ENCODE results near the gene RTN4IP1. TPM values are rescaled to one million over a fixed set of nuclear protein-coding genes. Genes with fewer than 3 reads are reported as not detected.
"Not testable (repeated sequence)": the region's sequence is repeated elsewhere in the genome, so short reads cannot be mapped to it uniquely, and the experiment has no call there.

RTN4IP1 gene
- total RNA-seq, 8 experiments from 2014 or later = 6.6 to 11.4 (median 8.3) TPM

DNA sequence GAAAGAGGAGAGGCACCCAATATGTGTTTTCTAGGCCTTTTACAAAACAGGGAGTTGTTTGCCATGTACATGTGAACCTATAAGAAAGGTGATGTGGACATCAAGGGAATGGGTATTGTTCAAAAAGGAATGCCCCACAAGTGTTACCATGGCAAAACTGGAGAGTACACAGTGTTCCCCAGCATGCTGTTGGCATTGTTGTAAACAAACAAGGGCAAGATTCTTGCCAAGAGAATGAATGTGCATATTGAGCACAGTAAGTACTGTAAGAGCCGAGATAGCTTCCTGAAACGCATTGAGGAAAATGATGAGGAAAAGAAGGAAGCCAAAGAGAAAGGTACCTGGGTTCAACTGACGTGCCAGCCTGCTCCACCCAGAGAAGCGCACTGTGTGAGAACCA lies 13.2 kb upstream of the RTN4IP1 start:
- Histone ChIP-seq H3K27ac (no peak overlapping the region), H3K4me3 (no peak overlapping the region), H3K4me1 (replicated peaks in 1 of 2) (no peaks in the 10 kb centered on the region)
- WGBS, 10 experiments = 93 to 100% (median 100%) methylated on average over 1 to 3 of the region's 4 CpGs; no CpG with 5 or more reads in 3 of the 10 experiments
- in situ Hi-C loops (cut with MboI; ENCODE audit: low pct_unique_long_range_greater_than_20kb in 2 of 9, low sequenced_read_pairs in 9 of 9, unreplicated experiment in 9 of 9) = no loop called here
- ATAC-seq (replicated peaks in 6 of 8) = no peak

DNA sequence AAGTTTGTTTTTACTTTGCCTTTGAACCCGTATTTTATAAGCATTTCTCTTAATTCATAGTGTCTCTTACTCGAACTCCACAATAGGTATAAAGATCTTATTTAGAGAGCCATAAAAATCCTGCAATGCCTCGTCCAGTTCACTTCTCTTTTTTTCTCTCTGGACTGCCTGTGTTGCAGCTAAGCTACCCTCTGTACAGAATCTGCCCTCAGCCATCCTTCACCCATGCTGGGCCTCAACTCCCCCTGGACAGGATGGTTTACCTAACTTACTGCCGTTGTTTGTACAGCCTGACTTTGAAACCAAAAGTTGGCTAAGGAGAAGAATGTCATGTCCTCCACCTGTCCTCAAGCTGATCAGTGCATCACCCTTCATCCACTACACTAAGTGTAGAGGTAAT lies 10.5 kb upstream of the RTN4IP1 start:
- ATAC-seq (replicated peaks in 6 of 8) = no peak
- 70 to 100% (median 87%) methylated on average over 2 to 4 of the region's 4 CpGs for WGBS, 10 experiments
- Histone ChIP-seq H3K27ac (no peak overlapping the region), H3K4me1 (replicated peaks in 1 of 2) (no peaks in the 10 kb centered on the region), H3K4me3 (no peak overlapping the region)
- in situ Hi-C loops (cut with MboI; ENCODE audit: low pct_unique_long_range_greater_than_20kb in 2 of 9, low sequenced_read_pairs in 9 of 9, unreplicated experiment in 9 of 9) = no loop called here

DNA sequence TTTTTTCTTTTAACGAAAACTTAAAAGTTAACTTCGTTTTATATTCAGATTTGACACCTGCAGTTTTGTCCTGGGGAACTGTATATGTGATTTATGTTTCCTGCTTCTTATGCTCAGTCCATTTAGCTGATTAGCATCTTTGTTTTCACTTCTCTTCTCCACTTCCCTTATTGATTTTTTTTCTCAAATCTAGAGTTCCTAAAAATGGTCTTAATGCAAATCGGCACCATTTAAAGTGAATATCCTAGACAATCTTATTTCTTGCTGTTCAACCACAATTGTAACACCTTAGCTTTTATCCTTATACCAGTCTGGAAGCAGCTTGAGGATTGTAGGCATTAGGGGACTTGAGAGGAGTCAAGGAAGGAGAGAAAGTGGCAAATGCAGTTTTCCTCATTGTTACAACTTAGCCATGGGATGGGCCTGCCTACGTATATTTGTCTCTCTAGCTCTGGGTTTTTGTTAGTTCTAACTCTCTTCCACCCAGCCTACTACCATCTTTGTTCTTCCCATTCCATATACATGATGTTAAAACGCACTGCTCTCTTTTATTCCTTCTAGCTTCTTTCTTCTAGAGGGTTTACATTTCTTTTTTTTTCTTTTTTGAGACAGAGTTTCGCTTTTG lies 8.5 kb upstream of the RTN4IP1 start:
- in situ Hi-C loops (cut with MboI; ENCODE audit: low pct_unique_long_range_greater_than_20kb in 2 of 9, low sequenced_read_pairs in 9 of 9, unreplicated experiment in 9 of 9) = no loop called here
- Histone ChIP-seq H3K4me3 (no peak overlapping the region), H3K27ac (no peak overlapping the region), H3K4me1 (replicated peaks in 1 of 2) (no peaks in the 10 kb centered on the region)
- no peak for ATAC-seq (replicated peaks in 6 of 8)
- WGBS, 10 experiments = 20 to 100% (median 80%) methylated on average over 1 to 6 of the region's 6 CpGs

DNA sequence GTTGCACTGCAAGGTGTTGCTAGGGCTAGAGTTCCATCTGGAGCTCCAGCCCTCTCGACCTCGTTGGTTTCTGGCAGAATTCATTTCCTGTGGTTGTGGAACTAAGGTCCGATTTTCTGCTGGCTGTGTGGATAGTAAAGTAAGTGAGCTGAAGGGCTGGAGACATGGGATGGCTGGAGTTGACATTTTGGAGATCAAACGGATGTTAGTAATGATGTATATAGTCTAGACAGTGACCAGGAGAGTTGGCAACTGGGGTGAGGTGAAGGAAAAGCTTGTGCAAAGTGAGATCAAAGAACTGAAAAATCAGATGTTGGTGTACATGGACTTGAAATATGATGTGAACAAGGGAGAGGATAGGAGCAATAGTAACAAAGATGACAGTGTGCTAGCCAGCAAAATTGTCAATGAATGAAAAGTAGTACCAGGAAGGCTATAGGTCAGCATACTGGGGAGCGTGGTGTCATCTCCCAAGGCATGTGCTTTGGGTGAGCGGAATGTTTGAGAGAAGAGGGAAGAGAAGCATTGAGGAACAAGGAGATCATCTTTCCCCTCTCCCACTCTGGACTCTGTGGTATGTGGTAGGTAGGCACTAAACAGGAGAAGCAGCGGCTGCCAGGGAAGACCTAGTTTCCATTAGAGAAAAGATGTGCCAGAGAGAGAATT lies 7.9 kb upstream of the RTN4IP1 start:
- WGBS, 10 experiments = 34 to 100% (median 81%) methylated on average over 1 to 7 of the region's 7 CpGs

DNA sequence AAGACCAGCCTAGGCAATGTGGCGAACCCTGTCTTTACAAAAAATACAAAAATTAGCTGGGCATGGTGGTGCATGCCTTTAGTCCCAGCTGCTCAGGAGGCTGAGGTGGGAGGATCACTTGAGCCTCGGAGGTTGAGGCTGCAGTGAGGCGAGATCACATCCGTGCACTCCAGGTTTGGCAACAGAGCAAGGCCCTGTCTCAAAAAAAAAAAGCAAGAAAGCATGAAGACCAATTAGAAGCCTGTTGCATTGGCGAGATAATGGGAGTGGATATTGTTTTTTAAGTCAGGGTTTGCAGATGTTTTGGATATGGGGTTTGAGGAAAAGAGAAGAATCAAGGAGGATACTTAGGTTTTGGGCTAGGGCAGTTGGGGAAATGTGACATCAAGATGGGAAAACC lies 5.3 kb upstream of the RTN4IP1 start:
- 71 to 100% (median 91%) methylated on average over 1 to 5 of the region's 5 CpGs; no CpG with 5 or more reads in 2 of the 10 experiments for WGBS, 10 experiments
- peaks cover 3% of the 10 kb centered on the region in 2 donors for H3K4me1 ChIP-seq (replicated peaks in 1 of 2)
- in situ Hi-C loops (cut with MboI; ENCODE audit: low pct_unique_long_range_greater_than_20kb in 2 of 9, low sequenced_read_pairs in 9 of 9, unreplicated experiment in 9 of 9) = no loop called here
- H3K27ac ChIP-seq = no peak overlapping the region
- no peak overlapping the region for H3K4me3 ChIP-seq
- ATAC-seq (replicated peaks in 6 of 8) = no peak

More for the DNA sequence above, 7.9 kb upstream of the RTN4IP1 start:
- H3K4me3 ChIP-seq = no peak overlapping the region
- H3K4me1 ChIP-seq (replicated peaks in 1 of 2) = no peaks in the 10 kb centered on the region
- H3K27ac ChIP-seq = no peak overlapping the region
- ATAC-seq (replicated peaks in 6 of 8) = no peak
- in situ Hi-C loops (cut with MboI; ENCODE audit: low pct_unique_long_range_greater_than_20kb in 2 of 9, low sequenced_read_pairs in 9 of 9, unreplicated experiment in 9 of 9) = no loop called here

DNA sequence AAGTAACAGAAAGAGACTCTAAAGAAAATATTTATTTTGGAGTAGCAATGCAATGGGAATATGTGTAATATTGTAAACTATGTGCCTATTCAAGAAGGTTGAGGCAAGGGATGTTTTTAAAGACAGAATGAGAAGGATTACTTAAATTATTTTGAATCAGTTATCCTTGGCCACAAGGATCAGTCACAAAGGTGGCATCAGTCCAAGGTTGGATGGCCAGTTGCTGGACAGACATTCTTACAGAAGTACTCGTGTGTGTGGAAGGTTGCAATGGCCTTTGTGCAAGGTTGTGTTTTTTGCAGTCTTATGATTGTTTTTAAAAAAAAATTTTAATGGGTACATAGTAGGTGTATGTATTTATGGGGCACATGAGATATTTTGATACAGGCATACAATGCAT lies 2.0 kb upstream of the RTN4IP1 start:
- Histone ChIP-seq H3K4me3 (no peak overlapping the region), H3K4me1 (replicated peaks in 1 of 2) (peaks cover 7 to 9% of the 10 kb centered on the region in 2 donors), H3K27ac (no peak overlapping the region)
- in situ Hi-C loops (cut with MboI; ENCODE audit: low pct_unique_long_range_greater_than_20kb in 2 of 9, low sequenced_read_pairs in 9 of 9, unreplicated experiment in 9 of 9) = no loop called here
- 17 to 100% (median 83%) methylated on average over 1 of the region's 1 CpG; no CpG with 5 or more reads in 1 of the 10 experiments for WGBS, 10 experiments
- ATAC-seq (replicated peaks in 6 of 8) = no peak

DNA sequence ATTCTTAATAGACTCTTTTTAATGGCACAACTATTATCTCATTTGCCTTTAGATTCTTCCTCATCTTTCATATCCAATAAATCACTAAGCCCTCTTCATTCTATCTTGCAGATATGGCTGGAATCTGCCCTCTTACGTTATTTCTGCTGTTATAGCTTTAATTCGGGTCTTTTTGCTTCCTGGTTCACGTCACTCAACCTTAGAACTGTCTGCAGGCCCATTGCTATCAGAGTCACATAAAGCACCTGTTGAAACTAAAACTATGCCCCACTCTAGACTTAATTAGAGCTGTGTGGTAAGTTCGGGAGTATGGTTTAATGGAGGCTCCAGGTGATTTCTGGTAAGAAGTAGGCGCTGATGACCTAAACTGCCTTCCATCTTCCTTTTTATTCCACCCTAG lies 1.1 kb upstream of the RTN4IP1 start:
- Histone ChIP-seq H3K27ac (peak overlapping the region in 1 of 2 donors; percentile 90), H3K4me3 (peak overlapping the region; percentile 66 to 98 (median 93)), H3K4me1 (replicated peaks in 1 of 2) (peaks cover 7 to 10% of the 10 kb centered on the region in 2 donors)
- in situ Hi-C loops (cut with MboI; ENCODE audit: low pct_unique_long_range_greater_than_20kb in 2 of 9, low sequenced_read_pairs in 9 of 9, unreplicated experiment in 9 of 9) = no loop called here
- WGBS, 10 experiments = 12 to 79% (median 60%) methylated on average over 3 to 5 of the region's 5 CpGs; no CpG with 5 or more reads in 3 of the 10 experiments
- no peak for ATAC-seq (replicated peaks in 6 of 8)

DNA sequence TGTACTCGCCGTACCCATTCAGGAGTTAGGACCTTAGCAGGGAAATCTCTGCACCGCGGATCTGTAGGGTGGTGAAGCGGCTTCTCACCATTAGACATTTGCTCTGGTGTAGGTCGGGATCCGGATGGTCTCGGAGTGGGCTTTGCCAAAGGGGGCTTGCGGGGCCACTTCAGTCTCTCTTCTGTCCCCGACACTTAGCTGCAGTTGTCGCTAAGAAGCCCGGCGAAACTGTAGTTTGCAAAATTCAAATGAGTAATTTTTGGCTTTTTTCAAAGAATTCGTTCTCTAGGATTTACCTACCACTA lies 513 bp upstream of the RTN4IP1 start:
- ATAC-seq (replicated peaks in 6 of 8) = no peak
- in situ Hi-C loops (cut with MboI; ENCODE audit: low pct_unique_long_range_greater_than_20kb in 2 of 9, low sequenced_read_pairs in 9 of 9, unreplicated experiment in 9 of 9) = no loop called here
- 0% methylated on average over 1 to 10 of the region's 14 CpGs; no CpG with 5 or more reads in 3 of the 10 experiments for WGBS, 10 experiments
- H3K4me1 ChIP-seq (replicated peaks in 1 of 2) = peaks cover 7 to 10% of the 10 kb centered on the region in 2 donors
- peak overlapping the region; percentile 66 to 98 (median 93) for H3K4me3 ChIP-seq
- peak overlapping the region; percentile 86 to 90 for H3K27ac ChIP-seq

DNA sequence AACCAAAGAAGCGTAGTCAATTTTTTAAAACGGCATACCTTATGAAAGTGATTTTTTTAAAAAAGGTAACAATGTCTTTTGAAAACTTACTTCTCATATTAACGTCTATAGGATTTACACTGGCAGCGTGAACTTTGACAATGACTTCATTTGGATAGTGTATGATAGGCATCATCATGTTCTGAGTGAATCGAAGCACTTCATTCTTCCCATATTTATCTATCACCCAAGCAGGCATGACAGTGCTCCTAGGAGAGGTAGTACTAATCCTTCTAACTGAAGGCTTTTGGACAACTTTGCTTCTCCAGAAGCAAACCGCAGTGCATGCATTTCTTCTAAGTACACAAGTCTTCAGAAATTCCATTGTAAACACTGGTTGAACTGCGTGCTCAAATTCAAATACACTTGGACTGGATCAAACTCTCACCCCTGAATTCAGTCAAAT lies 618 bp downstream of the RTN4IP1 start:
- Histone ChIP-seq H3K27ac (peak overlapping the region in 1 of 2 donors; percentile 86), H3K4me1 (replicated peaks in 1 of 2) (peaks cover 7 to 10% of the 10 kb centered on the region in 2 donors), H3K4me3 (peak overlapping the region; percentile 66 to 98 (median 93))
- ATAC-seq (replicated peaks in 6 of 8) = peak in 5 of 8 experiments; percentile 3 to 18 (median 7)
- 0 to 56% (median 27%) methylated on average over 1 to 7 of the region's 7 CpGs for WGBS, 10 experiments
- in situ Hi-C loops (cut with MboI; ENCODE audit: low pct_unique_long_range_greater_than_20kb in 2 of 9, low sequenced_read_pairs in 9 of 9, unreplicated experiment in 9 of 9) = no loop called here

DNA sequence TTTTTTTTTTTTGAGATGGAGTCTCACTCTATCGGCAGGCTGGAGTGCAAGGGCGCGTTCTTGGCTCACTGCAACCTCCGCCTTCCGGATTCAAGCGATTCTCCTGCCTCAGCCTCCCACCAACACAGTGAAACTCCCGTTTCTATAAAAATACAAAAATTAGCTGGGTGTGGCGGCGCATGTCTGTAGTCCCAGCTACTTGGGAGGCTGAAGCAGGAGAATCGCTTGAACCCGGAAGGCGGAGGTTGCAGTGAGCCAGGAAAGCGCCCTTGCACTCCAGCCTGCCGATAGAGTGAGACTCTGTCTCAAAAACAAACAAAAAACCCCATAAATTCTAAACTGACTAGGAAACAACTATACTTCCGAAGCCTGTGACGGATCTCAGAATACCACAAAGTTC lies 1.5 kb downstream of the RTN4IP1 start:
- H3K4me1 ChIP-seq (replicated peaks in 1 of 2) = peaks cover 7 to 10% of the 10 kb centered on the region in 2 donors
- ATAC-seq (replicated peaks in 6 of 8); in situ Hi-C loops (cut with MboI; ENCODE audit: low pct_unique_long_range_greater_than_20kb in 2 of 9, low sequenced_read_pairs in 9 of 9, unreplicated experiment in 9 of 9); H3K27ac ChIP-seq; H3K4me3 ChIP-seq: not testable (repeated sequence)
- WGBS, 10 experiments = 79 to 100% (median 92%) methylated on average over 4 to 14 of the region's 16 CpGs; no CpG with 5 or more reads in 2 of the 10 experiments

DNA sequence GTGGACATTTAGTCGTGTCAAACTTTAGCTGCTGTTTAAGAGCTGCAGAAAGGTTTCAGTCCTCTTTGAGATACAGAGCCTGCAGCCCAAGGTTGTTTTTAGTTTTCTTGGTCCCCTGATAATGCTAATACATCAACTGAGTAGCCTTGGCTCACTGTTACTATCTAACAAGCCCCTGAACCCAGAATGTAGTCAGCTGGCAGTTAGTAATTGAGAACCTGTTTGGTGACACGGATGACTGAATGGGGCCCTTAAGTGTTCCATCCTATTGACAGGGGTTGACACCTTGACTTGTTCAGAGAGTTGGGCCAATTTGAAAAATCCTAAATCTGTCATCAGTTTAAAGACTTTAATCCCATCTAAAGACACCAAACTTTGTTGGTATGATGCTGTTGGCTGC lies 2.8 kb downstream of the RTN4IP1 start:
- no peak for ATAC-seq (replicated peaks in 6 of 8)
- Histone ChIP-seq H3K4me3 (no peak overlapping the region), H3K4me1 (replicated peaks in 1 of 2) (peaks cover 7 to 10% of the 10 kb centered on the region in 2 donors), H3K27ac (no peak overlapping the region)
- in situ Hi-C loops (cut with MboI; ENCODE audit: low pct_unique_long_range_greater_than_20kb in 2 of 9, low sequenced_read_pairs in 9 of 9, unreplicated experiment in 9 of 9) = no loop called here
- WGBS, 10 experiments = 0 to 56% (median 16%) methylated on average over 1 to 2 of the region's 2 CpGs; no CpG with 5 or more reads in 4 of the 10 experiments

DNA sequence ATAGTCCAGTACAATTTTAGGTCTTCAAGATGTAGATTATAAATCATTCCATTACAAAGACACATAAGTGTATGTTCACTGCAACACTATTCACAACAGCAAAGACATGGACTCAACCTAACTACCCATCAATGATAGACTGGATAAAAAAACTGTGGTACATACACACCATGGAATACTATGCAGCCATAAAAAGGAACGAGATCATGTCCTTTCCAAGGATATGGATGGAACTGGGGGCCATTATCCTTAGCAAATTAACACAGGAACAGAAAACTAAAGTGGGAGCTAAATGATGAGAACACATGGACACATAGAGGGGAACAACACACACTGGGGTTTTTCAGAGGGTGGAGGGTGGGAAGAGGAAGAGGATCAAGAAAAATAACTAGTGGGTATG lies 6.3 kb downstream of the RTN4IP1 start:
- Histone ChIP-seq H3K4me3 (no peak overlapping the region), H3K4me1 (replicated peaks in 1 of 2) (peaks cover 0 to 5% of the 10 kb centered on the region in 2 donors), H3K27ac (no peak overlapping the region)
- 50 to 100% (median 83%) methylated on average over 1 of the region's 1 CpG; no CpG with 5 or more reads in 1 of the 10 experiments for WGBS, 10 experiments
- no peak for ATAC-seq (replicated peaks in 6 of 8)
- in situ Hi-C loops (cut with MboI; ENCODE audit: low pct_unique_long_range_greater_than_20kb in 2 of 9, low sequenced_read_pairs in 9 of 9, unreplicated experiment in 9 of 9) = no loop called here

DNA sequence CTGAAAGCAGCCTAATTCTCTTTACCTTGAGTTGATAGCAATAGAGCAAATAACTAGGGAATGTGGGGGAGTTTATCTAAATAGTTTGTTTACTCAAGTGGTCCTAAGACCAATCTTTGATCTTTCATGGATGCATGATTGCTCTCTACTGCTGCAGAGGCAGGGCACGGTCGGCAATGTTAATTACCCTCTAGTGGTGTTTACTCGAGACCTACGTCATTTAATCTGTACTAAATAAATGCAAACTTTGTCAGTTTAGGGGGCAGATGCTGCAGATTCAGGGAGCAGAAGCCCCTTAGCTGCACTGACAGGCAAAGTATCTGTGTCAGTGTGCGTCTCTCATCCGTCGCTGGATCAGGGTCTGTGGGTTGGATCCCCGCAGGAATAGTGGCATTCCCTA lies 6.9 kb downstream of the RTN4IP1 start:
- no peak for ATAC-seq (replicated peaks in 6 of 8)
- H3K27ac ChIP-seq = no peak overlapping the region
- in situ Hi-C loops (cut with MboI; ENCODE audit: low pct_unique_long_range_greater_than_20kb in 2 of 9, low sequenced_read_pairs in 9 of 9, unreplicated experiment in 9 of 9) = no loop called here
- H3K4me3 ChIP-seq = no peak overlapping the region
- H3K4me1 ChIP-seq (replicated peaks in 1 of 2) = peaks cover 0 to 5% of the 10 kb centered on the region in 2 donors
- 85 to 100% (median 88%) methylated on average over 1 to 7 of the region's 8 CpGs; no CpG with 5 or more reads in 3 of the 10 experiments for WGBS, 10 experiments
